OCI-LY3 (cell line): ENCODE results near the gene B3GNT9.

Experiments
- EZH2phosphoT487 ChIP-seq: fragments of 200-600 bp; shearing (Covaris generic); IDR thresholded peaks from 2 replicates; pipeline ENCODE4 v1.6.1; 2018; ENCODE audit warnings: antibody characterized with exemption, mixed run types, low read depth
- TF ChIP-seq, protein P1 (sequence below): fragments of 200-600, 300-600 bp; sonication (generic); IDR thresholded peaks from 2 replicates; pipeline ENCODE4 v1.5.1; 2014; ENCODE audit warnings: antibody characterized with exemption, low read length, low read depth

DNA sequence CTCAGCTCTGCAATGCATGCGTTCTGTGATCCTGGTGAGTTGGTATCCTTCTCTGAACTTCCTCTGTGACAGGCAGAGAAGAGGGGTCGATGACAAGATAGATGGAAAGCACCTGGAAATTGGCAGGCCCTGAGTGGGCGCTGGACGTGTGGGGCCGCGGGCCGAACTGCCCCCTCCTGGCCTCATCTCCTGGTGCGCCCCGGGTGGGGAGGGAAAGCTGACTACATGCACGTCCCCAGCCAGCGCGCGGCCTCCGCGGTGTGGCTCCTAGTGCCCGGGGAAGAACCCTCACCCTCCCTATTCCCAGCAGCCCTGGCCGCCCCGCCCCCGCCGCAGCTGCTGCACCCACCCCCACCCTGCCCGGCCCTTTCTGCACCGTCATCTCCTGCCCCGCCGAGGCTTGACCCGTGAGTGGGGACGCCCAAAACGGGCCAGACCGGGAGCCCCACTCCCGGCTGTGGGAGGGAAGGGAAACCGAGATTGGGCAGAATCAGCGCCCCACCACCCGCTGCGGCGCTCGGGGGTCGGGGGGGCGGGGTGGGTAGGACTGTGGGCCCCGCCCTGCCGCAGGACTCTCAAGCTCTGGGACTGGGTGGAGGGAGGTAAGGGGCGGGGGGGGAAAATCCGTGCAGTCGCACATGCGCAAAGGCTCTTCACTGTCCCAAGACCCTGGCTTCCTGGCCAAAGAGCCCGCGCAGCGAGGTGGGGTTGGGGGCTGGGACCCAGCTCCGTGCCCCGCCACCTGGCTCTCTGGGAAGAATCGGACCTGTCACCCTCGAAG, 19.6 kb upstream of the B3GNT9 start, which contains the start of gene NOL3:
- TF ChIP-seq, protein P1, sequence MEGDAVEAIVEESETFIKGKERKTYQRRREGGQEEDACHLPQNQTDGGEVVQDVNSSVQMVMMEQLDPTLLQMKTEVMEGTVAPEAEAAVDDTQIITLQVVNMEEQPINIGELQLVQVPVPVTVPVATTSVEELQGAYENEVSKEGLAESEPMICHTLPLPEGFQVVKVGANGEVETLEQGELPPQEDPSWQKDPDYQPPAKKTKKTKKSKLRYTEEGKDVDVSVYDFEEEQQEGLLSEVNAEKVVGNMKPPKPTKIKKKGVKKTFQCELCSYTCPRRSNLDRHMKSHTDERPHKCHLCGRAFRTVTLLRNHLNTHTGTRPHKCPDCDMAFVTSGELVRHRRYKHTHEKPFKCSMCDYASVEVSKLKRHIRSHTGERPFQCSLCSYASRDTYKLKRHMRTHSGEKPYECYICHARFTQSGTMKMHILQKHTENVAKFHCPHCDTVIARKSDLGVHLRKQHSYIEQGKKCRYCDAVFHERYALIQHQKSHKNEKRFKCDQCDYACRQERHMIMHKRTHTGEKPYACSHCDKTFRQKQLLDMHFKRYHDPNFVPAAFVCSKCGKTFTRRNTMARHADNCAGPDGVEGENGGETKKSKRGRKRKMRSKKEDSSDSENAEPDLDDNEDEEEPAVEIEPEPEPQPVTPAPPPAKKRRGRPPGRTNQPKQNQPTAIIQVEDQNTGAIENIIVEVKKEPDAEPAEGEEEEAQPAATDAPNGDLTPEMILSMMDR: no peak
- no peak for TF ChIP-seq EZH2phosphoT487
